WTC11 (cell line): ENCODE measurements around the gene SGPL1.
A peak's percentile ranks its signal among the peaks of the same experiment; 100 is the strongest.

ENCODE experiments used
- CBFB ChIP-seq: sonication (generic); formaldehyde crosslinking; IDR thresholded peaks from 2 replicates; pipeline ENCODE4 v1.8.1; 2022; ENCODE audit warnings: mild to moderate bottlenecking, low read depth, missing genetic modification reagents
- CREM ChIP-seq: sonication (generic); formaldehyde crosslinking; IDR thresholded peaks from 2 replicates; pipeline ENCODE4 v1.8.1; 2022; ENCODE audit warnings: mild to moderate bottlenecking, missing genetic modification reagents, moderate library complexity
- ETV6 ChIP-seq: sonication (generic); formaldehyde crosslinking; IDR thresholded peaks from 2 replicates; pipeline ENCODE4 v1.8.1; 2022; ENCODE audit warnings: mild to moderate bottlenecking, missing genetic modification reagents
- SMAD4 ChIP-seq: sonication (generic); formaldehyde crosslinking; IDR thresholded peaks from 2 replicates; pipeline ENCODE4 v1.8.0; 2022; ENCODE audit warnings: mild to moderate bottlenecking, missing genetic modification reagents
- TF ChIP-seq, protein P1 (sequence below): sonication (generic); formaldehyde crosslinking; IDR thresholded peaks from 2 replicates; pipeline ENCODE4 v1.8.0; 2022; ENCODE audit warnings: mild to moderate bottlenecking, missing genetic modification reagents
- TF ChIP-seq, protein P2 (sequence below): sonication (generic); formaldehyde crosslinking; IDR thresholded peaks from 2 replicates; pipeline ENCODE4 v1.8.1; 2023; ENCODE audit warnings: mild to moderate bottlenecking, moderate library complexity, missing genetic modification reagents
- TF ChIP-seq, protein P3 (sequence below): fragments of 200-600 bp; IDR thresholded peaks from 2 replicates; pipeline ENCODE4 v1.8.0; 2022; ENCODE audit warnings: antibody characterized with exemption
- TF ChIP-seq, protein P4 (sequence below): sonication (generic); formaldehyde crosslinking; IDR thresholded peaks from 2 replicates; pipeline ENCODE4 v1.8.1; 2023; ENCODE audit warnings: mild to moderate bottlenecking, missing genetic modification reagents, moderate library complexity

DNA sequence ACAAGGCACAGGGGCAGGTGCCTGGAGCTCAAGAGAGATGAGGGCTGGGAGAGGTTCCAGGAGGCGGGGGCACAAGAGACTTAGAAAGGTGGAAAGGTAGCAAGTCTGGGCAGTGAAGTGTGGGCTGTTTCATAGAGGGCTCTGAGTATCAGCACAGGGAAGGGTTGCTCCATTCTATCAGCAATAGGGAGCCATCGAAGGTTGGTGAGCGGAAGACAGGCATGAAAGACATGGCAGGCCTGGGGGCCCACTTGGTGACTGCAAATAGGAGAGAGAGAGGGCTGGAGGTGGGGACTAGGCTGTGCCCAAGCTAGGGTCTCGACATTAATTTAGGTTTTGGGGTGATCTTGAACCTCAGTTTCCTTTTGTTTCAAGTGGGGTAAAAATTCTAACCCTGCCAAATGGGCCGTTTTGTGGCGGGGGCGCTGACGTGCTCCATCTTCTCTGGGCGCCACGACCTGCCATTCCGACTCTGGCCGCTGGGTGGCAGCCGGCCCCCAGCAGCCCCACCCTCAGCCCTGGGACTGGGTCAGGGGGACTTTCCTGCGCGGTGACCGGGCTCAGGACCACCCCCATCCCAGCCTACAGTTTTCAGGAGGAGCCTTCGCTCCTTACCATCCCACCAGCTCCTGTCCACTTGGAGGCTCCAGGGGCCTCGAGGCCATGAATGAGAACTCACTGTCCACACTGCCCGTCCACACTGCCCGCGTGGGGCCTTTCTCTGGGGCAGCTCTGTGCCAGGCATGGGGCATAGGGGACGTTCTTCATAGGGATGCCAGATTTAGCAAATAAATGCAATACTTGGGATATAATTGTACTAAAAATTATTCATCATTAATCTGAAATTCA is 109.9 kb downstream of the SGPL1 start:
- TF ChIP-seq, protein P1, sequence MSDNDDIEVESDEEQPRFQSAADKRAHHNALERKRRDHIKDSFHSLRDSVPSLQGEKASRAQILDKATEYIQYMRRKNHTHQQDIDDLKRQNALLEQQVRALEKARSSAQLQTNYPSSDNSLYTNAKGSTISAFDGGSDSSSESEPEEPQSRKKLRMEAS (CRISPR knock-in tag) = no peak
- TF ChIP-seq SMAD4 (CRISPR knock-in tag) = no peak
- no peak for TF ChIP-seq ETV6
- TF ChIP-seq, protein P2, sequence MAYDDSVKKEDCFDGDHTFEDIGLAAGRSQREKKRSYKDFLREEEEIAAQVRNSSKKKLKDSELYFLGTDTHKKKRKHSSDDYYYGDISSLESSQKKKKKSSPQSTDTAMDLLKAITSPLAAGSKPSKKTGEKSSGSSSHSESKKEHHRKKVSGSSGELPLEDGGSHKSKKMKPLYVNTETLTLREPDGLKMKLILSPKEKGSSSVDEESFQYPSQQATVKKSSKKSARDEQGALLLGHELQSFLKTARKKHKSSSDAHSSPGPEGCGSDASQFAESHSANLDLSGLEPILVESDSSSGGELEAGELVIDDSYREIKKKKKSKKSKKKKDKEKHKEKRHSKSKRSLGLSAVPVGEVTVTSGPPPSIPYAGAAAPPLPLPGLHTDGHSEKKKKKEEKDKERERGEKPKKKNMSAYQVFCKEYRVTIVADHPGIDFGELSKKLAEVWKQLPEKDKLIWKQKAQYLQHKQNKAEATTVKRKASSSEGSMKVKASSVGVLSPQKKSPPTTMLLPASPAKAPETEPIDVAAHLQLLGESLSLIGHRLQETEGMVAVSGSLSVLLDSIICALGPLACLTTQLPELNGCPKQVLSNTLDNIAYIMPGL (CRISPR knock-in tag) = 0 out of 2 replicates have a peak, but pooled peaks have one; percentile 24
- TF ChIP-seq, protein P3, sequence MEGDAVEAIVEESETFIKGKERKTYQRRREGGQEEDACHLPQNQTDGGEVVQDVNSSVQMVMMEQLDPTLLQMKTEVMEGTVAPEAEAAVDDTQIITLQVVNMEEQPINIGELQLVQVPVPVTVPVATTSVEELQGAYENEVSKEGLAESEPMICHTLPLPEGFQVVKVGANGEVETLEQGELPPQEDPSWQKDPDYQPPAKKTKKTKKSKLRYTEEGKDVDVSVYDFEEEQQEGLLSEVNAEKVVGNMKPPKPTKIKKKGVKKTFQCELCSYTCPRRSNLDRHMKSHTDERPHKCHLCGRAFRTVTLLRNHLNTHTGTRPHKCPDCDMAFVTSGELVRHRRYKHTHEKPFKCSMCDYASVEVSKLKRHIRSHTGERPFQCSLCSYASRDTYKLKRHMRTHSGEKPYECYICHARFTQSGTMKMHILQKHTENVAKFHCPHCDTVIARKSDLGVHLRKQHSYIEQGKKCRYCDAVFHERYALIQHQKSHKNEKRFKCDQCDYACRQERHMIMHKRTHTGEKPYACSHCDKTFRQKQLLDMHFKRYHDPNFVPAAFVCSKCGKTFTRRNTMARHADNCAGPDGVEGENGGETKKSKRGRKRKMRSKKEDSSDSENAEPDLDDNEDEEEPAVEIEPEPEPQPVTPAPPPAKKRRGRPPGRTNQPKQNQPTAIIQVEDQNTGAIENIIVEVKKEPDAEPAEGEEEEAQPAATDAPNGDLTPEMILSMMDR = peak; percentile 95
- no peak for TF ChIP-seq CREM
- TF ChIP-seq, protein P4, sequence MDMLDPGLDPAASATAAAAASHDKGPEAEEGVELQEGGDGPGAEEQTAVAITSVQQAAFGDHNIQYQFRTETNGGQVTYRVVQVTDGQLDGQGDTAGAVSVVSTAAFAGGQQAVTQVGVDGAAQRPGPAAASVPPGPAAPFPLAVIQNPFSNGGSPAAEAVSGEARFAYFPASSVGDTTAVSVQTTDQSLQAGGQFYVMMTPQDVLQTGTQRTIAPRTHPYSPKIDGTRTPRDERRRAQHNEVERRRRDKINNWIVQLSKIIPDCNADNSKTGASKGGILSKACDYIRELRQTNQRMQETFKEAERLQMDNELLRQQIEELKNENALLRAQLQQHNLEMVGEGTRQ (CRISPR knock-in tag) = no peak
- no peak for TF ChIP-seq CBFB (CRISPR knock-in tag)
